NCI-H1105 treated with DMSO at 0.1 percent for 48 hours (cell line): ENCODE measurements around the gene TMEM41B.
A peak's percentile ranks its signal among the peaks of the same experiment; 100 is the strongest.
"Not testable (repeated sequence)": the region's sequence is repeated elsewhere in the genome, so short reads cannot be mapped to it uniquely, and the experiment has no call there.

Experiments used
- DNase-seq: peaks from one replicate; lab custom pipeline; 2025; lab: John Stamatoyannopoulos, UW

TMEM41B gene

DNA sequence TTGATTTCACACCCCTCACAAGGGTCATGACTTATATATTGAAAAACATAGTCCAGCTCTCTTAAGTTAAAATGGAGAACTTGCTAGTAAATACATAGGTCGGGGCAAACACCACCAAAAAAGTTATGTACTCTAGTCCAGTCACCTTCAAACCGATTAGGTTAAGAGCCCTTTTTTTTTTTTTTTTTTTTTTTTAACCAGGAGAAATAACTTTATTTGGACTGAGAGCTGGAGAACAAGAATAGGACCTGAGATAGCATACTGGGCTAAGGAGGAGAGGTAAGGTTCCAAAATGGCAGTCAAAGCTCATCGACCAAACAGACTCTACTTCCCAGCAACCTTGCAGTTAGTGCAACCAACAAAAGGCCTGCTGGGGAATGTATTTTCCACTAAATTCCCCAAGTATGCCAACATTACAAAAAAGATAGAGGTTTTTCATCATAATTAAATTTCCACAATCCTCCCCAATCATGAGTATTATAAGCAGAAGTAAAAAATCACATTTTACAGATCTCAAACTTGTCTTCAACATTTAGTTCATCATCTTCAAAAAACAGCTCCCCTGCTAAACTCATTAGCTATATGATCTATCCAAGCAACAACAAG lies 3.8 kb downstream of the TMEM41B start:
- no peak for DNase-seq

DNA sequence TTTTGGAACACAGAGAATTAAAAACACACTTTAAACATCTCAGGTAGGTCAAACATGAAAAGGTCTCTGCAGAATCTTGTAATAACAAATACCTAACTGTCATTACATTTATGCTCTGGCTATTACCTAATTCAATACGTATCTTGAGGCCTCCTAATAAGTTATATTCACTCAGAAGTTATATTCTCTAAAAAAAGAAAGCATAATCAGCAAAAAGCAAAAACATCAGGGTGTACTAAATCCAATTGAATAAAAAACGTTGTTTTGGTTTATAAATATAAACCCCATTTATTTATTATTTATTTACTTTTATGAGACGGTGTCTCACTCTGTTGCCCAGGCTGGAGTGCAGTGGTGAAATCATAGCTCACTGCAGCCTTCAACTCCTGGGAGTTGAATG lies 10.2 kb downstream of the TMEM41B start:
- DNase-seq: no peak

DNA sequence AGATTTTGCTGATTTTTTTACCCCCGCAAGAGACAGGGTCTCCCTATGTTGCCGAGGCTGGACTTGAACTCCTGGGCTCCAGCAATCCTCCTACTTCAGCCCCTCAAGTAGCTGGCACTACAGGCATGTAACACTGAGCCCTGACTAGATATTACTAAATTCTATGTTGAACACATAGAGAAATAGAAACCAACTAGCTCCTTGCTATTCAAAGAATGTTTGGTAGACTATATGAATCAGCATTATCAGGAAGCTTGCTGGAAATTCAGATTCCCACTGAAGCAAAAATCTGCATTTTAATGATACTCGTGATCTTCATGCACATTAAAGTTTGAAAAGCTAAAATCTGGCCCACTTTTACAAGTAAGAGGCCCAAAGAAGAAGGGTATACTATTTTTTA lies 11.9 kb downstream of the TMEM41B start:
- no peak for DNase-seq

DNA sequence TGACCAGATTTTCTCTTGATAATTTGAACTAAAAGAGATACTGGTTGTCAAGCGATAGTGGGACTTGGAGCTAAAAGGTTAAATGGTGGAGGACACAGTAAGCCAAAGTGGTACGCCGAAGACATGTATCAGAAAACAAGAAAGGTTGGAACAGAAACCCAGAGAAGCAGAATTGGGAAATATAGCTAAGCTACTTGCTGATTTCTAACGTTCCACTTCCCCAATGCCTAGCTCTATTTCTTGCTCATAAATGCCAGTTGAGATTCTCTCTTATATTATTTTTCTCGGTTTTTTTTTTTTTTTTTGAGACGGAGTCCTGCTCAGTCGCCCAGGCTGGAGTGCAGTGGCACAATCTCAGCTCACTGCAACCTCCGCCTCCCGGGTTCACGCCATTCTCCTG lies 12.7 kb downstream of the TMEM41B start:
- DNase-seq: no peak

DNA sequence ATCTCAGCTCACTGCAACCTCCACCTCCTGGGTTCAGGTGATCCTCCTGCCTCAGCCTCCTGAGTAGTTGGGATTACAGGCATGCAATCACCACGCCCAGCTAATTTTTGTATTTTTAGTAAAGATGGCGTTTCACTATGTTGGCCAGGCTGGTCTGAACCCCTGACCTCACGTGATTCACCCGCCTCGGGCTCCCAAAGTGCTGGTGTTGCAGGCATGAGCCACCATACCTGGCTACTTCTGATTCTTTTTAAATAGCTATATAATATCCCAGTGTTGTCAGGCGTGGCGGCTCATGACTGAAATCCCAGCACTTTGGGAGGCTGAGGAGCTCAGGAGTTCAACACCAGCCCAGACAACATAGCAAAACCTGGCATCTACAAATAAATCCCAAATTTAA lies 20.7 kb downstream of the TMEM41B start:
- no peak for DNase-seq

DNA sequence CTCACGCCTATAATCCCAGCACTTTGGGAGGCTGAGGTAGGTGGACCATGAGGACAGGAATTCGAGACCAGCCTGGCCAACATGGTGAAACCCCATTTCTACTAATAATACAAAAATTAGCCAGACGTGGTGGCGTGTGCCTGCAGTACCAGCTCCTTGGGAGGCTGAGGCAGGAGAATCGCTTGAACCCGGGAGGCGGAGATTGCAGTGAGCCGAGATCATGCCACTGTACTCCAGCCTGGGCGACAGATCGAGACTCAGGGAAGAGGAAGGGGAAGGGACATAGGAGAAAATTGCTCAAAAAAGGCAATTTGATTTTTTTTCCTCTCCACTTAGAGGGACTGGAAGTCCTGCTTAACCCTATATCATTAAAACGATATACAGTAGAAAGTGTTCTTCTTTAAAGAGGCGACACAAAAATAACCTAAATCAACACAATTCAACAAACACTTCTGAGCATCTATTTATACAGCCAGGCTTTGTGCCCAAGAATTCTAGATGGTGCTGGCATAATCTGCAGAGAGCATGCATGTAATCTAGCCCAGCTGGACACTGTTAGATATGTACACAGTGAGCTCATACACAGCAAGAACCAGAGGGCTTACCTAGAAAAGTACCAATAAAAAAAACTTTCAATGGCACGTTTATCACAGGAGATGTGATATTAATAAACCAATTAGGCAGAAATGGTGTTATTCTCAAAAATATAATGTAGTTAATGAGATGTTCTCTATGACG lies 28.4 kb downstream of the TMEM41B start:
- no peak for DNase-seq

DNA sequence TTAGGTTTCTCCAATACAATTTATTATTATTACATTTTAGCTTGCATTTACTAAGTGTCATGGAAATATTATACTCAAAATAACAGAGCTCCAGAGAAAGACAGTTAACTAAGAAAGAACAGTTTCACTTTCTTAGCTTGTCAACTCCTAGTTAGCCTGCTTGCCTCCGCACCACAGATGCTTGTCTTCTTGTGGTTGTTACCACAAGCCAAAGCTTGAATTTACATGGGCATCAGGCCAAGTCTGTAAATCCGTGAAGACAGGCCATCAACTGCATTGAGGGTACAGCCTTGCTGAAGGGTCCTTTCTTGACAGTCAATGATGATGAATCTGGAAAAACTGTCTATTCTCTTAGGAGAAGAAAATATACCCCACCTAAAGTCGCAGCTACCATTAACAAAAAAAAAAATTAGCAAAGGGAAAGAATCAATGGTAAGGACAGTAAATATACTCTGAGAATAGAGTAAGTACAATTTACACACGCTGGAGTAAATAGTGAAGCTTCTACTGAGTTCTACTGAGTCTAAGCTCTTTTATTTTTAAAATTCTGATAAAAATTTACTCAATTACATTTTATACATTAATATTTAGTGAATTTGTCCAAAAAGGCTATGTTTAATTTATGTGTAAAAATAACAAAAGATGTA lies 33.6 kb downstream of the TMEM41B start:
- DNase-seq: peak; percentile 69

DNA sequence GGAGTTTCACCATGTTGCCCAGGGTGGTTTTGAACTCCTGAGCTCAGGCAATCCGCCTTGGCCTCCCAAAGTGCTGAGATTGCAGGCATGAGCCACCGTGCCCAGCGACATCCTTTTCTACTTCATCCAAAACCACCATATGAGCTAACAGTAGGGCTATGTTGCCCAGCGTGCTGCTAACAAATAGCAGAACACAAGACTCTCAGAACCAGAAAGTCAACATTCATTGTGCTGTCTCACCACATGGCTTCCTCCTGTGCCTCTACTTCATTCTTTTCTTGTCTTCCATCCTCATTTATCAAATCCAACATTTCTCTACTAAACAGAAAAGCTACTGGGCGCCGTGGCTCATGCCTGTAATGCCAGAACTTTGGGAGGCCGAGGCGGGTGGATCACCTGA lies 37.2 kb downstream of the TMEM41B start:
- DNase-seq: no peak

DNA sequence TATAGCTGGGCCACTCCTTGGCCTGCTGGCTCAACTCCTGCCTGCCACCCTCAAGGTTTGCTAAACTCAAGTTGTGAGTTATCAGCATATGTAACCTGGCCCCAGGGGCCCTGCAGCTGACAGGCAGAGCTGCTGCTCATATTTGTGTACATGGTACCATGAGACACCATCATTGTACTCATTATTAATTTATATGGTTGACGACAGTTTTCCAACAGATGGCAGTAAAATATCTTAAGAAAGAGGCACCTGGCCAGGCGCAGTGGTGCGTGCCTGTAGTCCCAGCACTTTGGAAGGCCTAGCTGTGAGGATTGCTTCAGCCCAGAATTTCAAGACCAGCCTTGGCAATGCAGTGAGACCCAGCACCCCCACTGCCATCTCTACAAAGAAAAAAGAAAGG lies 37.8 kb downstream of the TMEM41B start:
- DNase-seq: no peak

DNA sequence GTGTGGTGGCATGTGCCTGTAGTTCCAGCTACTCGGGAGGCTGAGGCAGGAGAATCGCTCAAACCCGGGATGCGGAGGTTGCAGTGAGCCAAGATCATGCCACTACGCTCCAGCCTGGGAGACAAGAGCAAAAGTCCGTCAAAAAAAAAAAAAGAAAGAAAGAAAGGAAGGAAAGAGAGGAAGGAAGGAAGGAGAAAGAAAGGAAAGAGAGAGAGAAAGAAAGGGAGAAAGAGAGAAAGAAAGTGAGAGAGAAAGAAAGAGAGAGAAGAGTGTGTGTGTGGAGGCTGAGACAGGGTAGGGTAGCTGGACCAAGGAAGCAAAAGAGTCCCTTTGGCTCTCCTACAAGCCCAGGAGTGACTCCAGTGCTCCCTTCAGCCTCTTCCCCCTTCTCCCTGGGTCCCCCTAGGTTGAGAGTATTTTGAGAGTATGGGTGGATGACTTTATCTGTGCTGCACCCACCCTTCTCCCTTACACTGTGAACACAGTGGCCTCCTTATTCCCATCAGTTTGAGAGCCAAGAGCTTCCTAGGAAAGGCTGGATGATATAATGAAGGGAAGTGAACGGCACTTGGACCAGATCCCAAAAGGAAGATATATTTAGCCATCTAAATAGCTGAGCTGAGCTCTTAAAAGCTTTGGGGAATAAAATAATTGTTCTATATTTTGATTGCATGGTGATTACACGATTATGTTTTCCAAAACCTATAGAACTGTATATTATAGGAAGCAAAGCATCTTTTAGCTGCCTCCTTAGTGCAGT lies 39.7 kb downstream of the TMEM41B start:
- DNase-seq: peak; percentile 24

DNA sequence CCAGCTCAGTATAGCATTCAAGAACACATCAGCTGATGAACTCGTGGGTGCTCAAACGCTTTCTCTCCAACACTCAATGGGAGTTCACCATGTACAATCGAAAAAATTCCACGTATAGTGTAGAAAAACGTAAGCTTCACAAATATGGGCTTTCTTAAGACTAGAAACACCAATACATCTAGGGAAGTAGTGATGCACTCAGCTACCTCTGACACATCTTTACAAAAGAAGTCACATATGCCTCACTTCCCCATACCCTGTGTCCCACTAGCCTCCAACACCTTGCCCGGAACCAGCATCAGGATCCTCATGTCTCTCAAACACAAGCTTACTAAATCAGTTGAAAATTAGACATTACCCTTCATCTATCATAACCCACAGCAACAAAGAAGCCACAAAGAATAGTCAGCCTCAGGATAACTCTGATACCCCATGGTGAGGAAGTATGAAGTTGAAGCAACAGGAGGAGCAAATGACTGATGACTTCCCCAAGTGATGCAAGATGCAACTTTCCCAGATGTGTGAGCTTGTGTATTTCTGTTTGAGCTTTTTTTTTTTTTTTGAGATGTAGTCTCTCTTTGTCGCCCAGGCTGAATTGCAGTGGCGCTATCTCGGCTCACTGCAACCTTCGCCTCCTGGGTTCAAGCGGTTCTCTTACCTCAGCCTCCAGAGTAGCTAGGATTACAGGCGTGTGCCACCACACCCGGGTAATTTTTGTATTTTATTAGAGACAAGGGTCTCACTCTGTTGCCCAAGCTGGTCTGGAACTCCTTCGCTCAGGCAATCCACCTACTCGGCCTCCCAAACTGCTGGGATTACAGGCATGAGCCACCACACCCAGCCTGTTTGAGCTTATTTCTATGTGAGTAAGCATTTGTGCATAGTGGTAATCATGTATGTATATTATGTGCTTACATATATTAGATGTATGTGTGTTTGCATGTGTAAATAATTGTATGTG lies 40.7 kb downstream of the TMEM41B start:
- DNase-seq: no peak

DNA sequence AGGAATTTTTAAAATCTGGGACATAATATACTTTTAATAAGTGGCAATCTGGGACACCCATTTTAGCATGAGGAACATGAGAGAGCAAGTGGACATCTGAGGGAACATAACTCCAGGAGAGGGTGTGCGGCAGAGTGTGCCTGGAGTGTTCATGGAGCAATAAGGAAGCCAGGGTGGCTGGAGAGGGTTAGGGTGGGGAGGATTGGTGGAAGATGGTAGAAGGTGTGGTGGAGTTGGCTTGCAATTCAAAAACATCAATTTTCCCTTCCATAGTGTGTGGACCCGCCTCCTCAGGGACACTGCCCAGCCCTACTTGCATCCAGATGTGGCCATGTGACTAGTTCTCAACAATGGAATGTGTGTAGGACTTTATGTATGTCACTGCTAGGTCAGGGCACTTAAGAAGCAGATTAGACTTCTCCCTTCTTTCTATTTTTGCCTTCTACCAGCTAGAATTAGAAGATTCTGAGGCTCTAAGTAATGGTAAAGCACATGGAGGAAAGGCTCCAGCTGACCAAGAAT lies 44.8 kb downstream of the TMEM41B start:
- no peak for DNase-seq

DNA sequence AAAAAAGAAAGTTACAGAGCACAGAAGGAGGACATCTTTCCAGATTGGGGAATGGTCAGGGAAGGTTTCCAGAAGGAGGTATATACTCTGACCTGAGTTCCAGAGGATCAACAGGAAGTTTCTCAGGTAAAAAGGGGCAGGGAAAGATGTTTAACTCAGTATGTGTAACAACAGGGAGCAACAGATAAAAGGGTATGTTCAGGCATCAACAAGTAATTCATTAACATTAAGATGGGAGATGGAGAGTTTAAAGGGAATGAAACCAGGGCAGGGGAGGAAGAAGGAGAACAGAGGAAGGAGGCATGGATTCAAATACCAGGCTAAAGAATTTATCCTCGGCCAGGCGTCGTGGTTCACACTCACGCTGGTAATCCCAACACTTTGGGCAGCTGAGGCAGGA lies 46.7 kb downstream of the TMEM41B start:
- DNase-seq: no peak

DNA sequence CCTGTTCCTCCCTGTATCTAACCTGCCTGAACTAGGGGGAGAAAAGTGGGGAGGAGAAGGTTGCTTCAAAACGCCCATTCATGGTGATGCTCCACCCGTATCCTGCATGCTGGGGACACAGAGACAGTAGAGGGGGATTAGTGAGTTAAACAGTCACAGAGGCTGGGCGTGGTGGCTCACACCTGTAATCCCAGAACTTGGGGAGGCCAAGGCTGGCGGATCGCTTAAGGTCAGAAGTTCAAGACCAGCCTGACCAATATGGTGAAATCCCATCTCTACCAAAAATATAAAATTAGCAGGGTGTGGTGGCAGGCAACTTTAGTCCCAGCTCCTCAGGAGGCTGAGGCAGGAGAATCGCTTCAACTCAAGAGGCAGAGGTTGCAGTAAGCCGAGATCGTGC lies 47.5 kb downstream of the TMEM41B start:
- no peak for DNase-seq

DNA sequence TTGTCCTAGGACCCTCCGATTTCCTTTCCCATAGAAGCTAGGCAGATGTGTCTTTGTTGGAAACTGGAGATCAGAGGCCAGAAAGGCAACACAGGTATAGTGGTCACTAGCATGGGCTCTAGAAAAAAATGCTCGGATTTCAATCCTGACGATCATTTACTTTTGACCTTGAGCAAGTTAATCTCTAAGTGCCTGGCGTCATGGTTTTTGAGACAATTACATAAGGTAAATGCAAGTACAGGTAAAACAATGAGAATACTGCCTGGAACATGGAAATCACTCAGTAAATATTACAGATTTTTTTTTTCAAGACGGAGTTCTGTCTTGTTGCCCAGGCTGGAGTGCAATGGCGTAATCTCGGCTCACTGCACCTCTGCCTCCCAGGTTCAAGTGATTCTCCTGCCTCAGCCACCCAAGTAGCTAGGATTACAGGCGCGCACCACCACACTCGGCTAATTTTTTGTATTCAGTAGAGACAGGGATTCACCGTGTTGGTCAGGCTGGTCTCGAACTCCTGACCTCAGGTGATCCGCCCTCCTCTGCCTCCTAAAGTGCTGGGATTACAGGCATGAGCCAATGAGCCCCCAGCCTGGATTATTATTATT lies 48.2 kb downstream of the TMEM41B start:
- DNase-seq: no peak

DNA sequence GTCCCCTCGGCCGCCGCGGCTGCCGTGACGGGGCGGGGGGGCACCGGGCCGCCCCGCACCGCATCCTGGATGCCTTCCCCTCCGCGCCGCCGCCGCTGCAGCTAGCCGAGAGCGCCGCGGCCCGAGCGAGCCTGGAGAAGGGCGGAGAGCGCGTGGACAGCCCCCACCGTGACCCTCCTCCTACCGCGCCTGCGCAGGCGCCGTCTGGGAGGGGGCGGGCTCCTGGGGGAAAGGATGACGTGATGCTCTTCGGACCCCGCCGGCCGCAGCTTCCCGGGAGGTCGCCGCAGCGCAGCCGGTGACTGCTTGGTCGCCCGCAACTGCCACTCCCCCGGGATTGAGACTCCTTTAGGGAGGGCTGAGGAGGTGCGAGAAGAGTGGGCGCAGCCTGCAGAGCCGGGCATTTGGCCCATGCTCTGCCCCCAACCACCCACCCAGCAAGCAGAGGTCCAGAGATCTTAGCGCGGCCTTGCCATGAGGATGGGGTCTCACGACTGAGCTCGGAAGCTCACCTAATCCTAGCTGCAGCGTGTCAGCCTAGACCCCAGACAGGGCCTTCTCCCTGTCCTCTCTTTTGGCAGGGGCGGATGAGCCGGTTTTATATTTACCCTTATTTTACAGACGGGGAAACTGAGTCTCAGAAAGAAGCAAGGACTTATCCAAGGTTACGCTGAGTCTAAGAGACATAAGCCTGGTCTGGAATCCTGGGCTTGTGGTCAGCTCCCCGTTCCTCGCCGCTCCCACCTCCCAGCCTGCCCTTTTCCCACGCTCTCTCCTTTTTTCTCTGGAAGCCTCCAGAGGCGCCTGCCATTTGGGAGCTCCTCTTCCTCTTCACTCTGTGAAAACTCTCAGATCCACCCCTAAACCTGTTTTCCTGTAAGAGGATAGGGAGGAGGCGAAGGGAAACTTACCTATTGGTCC lies 48.9 kb downstream of the TMEM41B start, which contains the start of gene DENND5A:
TSS of gene DENND5A (minus strand) at position 140 of the 921 bp plus-strand sequence. CDS start 281 bp downstream, outside the sequence.
- peak; percentile 79 for DNase-seq

DNA sequence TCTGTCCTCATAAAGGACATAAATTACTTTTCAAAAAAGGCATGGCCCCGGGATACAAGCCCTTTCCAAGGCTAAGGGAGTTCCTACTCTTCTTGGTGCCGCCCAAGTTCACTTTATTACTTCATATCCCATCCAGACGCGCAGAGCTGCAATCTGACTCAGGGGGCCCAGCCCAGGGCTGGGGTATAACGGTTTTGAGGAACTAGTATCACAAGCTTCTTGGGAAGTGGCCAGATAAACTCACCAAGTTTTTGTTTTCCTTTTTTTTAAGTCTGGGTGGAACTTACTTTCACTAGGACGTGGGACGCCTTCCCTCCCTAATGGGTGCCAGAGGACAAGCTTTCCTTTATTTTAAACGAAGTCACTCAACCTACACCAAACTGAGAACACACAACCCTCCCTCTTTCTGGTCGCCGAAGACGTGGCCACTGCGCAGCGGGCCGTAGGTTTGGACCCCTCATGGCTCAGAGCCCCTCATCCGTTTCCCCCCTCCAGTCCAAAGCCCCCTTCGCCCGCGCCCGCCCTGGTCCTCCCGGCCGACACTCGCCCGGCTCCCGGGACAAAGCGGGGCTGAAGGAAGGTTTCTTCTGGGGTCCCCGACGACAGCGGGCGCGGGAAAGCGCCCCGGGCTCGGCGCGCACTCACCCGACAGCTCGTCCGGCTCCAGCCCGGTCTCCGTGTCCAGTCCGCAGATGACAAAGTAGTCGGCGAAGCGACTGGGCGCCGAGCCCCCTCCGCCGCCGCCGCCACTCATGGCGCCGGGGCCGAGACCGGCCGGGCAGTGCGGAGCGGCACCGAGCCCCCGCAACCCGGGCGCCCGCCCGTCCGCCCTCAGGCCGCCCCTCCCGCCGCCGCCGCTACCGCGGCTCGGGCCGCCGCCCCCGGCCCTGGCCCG lies 49.8 kb downstream of the TMEM41B start:
- DNase-seq: peak; percentile 34

DNA sequence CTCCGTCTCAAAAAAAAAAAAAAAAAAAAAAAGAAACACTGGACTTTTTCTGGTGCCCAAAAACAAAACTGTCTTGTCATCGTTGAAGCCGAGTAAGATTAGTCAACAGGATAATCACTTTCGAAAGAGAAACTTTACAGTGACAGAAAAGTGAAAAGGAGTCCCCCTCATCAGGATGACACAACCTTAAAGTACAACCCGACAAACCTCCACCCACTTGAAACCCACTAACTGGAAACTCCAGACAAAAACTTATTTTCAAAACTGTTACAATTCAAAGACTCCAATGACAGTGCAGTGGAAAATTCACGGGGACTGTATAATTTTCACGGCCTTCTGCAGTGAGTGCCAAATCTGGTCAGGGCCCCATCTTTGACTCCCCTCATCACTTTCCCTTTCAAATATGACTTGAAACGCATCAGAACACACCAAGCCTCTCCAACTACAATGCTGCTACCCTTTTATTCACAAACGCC lies 50.5 kb downstream of the TMEM41B start:
- DNase-seq: no peak

DNA sequence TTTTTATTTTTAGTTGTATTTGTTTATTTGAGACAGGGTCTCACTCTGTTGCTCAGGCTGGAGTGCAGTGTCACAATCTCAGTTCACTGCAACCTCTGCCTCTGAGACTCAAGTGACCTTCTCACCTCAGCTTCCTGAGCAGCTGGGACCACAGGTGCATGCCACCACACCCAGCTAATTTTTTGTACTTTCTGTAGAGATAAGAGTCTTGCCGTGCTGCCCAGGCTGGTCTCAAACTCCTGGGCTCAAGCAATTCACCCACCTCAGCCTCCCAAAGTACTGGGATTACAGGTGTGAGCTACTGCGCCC lies 53.6 kb downstream of the TMEM41B start:
- not testable (repeated sequence) for DNase-seq
